ENCODE data around the gene DNAJC1.

GRCh38 chr10:21981118-21981517, 22.4 kb downstream of the DNAJC1 start:
- TF ChIP-seq CTCF (IDR thresholded peaks at IDR 0.05) (no peak), POLR2A (IDR thresholded peaks at IDR 0.05) (no peak)
